Liver (tissue), 9 donors: ENCODE data around the gene NF1. TPM values are rescaled to one million over a fixed set of nuclear protein-coding genes. Genes with fewer than 3 reads are reported as not detected.

Source experiments
- DNase-seq: peaks from one replicate; pipeline ENCODE4 v3.0.0-alpha.2; 2017; ENCODE audit warnings: low spot score
- H3K27ac ChIP-seq, 2 donors: one replicate each; pipeline ENCODE4 v1.7.0; 2013; ENCODE audit warnings: inconsistent platforms in 2 of 2, low read length in 2 of 2, control low read depth in 1 of 2, low read depth in 1 of 2, mild to moderate bottlenecking in 1 of 2
- H3K27me3 ChIP-seq, 4 donors: one replicate each; pipeline versions ENCODE4 v1.6.1 to v1.7.0; 2013; ENCODE audit warnings: low read length in 3 of 4, inconsistent platforms in 1 of 4, mild to moderate bottlenecking in 1 of 4, moderate library complexity in 1 of 4; ENCODE audit not compliant: control insufficient read depth in 4 of 4, insufficient read depth in 4 of 4
- H3K36me3 ChIP-seq, 4 donors: one replicate each; pipeline versions ENCODE4 v1.6.1 to v1.7.0; 2013; ENCODE audit warnings: low read length in 3 of 4, mild to moderate bottlenecking in 3 of 4, low read depth in 1 of 4, moderate library complexity in 1 of 4; ENCODE audit not compliant: control insufficient read depth in 4 of 4, insufficient read depth in 3 of 4
- H3K4me1 ChIP-seq, 4 donors: one replicate each; pipeline versions ENCODE4 v1.6.1 to v1.7.0; 2013; ENCODE audit warnings: low read length in 3 of 4, mild to moderate bottlenecking in 3 of 4, moderate library complexity in 1 of 4; ENCODE audit not compliant: control insufficient read depth in 4 of 4, insufficient read depth in 4 of 4
- H3K4me3 ChIP-seq, 3 donors: one replicate each; pipeline versions ENCODE4 v1.6.1 to v1.7.0; 2013; ENCODE audit warnings: low read length in 3 of 3, control low read depth in 1 of 3, low read depth in 1 of 3, mild to moderate bottlenecking in 1 of 3
- H3K9ac ChIP-seq, 2 donors: one replicate each; pipeline ENCODE4 v1.7.0; 2013; ENCODE audit warnings: low read length in 2 of 2, mild to moderate bottlenecking in 2 of 2, moderate library complexity in 2 of 2, control low read depth in 1 of 2, low read depth in 1 of 2
- H3K9me3 ChIP-seq, 4 donors: one replicate each; pipeline versions ENCODE4 v1.6.1 to v1.7.0; 2013; ENCODE audit warnings: low read length in 3 of 4; ENCODE audit not compliant: control insufficient read depth in 4 of 4
- ATF3 ChIP-seq: IDR thresholded peaks from 2 replicates; pipeline ENCODE4 v1.6.1; 2016; ENCODE audit warnings: antibody characterized with exemption
- CTCF ChIP-seq: fragments of 150-350 bp; IDR thresholded peaks from 2 replicates; pipeline ENCODE4 v1.5.1; 2017; ENCODE audit warnings: improper control_type of control experiment, low read depth, low read length; ENCODE audit not compliant: missing input control
- EGR1 ChIP-seq, 2 donors: IDR thresholded peaks; 2 replicates each; pipeline ENCODE4 v1.6.1; 2016 to 2018; ENCODE audit warnings: antibody characterized with exemption in 2 of 2, low read depth in 2 of 2
- FOXA1 ChIP-seq: IDR thresholded peaks from 2 replicates; pipeline ENCODE4 v1.6.1; 2016; ENCODE audit warnings: antibody characterized with exemption
- FOXA2 ChIP-seq: IDR thresholded peaks from 2 replicates; pipeline ENCODE4 v1.6.1; 2016; ENCODE audit warnings: antibody characterized with exemption
- GABPA ChIP-seq, 2 donors: IDR thresholded peaks in 1 of 2; conservative IDR thresholded peaks in 1 of 2; 2 replicates each; pipeline ENCODE4 v1.6.1; 2016; ENCODE audit warnings: antibody characterized with exemption in 2 of 2, mild to moderate bottlenecking in 1 of 2, moderate library complexity in 1 of 2
- HNF4A ChIP-seq, 2 donors: conservative IDR thresholded peaks; 2 replicates each; pipeline ENCODE4 v1.6.1; 2016; ENCODE audit warnings: antibody characterized with exemption in 2 of 2, mild to moderate bottlenecking in 2 of 2
- HNF4G ChIP-seq: IDR thresholded peaks from 2 replicates; pipeline ENCODE4 v1.6.1; 2016; ENCODE audit warnings: antibody characterized with exemption
- NR2F2 ChIP-seq: IDR thresholded peaks from 2 replicates; pipeline ENCODE4 v1.6.1; 2016; ENCODE audit warnings: antibody characterized with exemption
- RXRA ChIP-seq, 2 donors: IDR thresholded peaks; 2 replicates each; pipeline ENCODE4 v1.6.1; 2017 to 2018; ENCODE audit warnings: antibody characterized with exemption in 2 of 2, mild to moderate bottlenecking in 1 of 2
- SP1 ChIP-seq: IDR thresholded peaks from 2 replicates; pipeline ENCODE4 v1.6.1; 2018; ENCODE audit warnings: antibody characterized with exemption, mild to moderate bottlenecking
- ZBTB33 ChIP-seq: IDR thresholded peaks from 2 replicates; pipeline ENCODE4 v1.6.1; 2016; ENCODE audit warnings: antibody characterized with exemption
- WGBS: extraction: QIAGEN DNeasy Blood & Tissue Kit; methylation state at CpG from one replicate; pipeline ENCODE4 v1.1.7; 2013; 5-methylcytosine and 5-hydroxymethylcytosine counted together
- polyA plus RNA-seq, 2 donors: library from polyadenylated mRNA; stranded (reverse) in 1 of 2; unstranded in 1 of 2; fragments of 200-250 nt in 1 of 2; fragments of >200 nt in 1 of 2; fragmentation: Nextera tagmentation in 1 of 2; extraction: Ambion mirVana in 1 of 2; gene quantifications; one replicate each; pipeline versions ENCODE4 v1.2.1 to v1.2.3, GENCODE V29; 2013 to 2015
- total RNA-seq, 2 donors: library from RNA; depleted of rRNA; stranded (reverse); fragments of >200 nt; gene quantifications; one replicate each; pipeline ENCODE4 v1.2.3, GENCODE V29; 2014
- TF ChIP-seq, protein P1 (sequence below): IDR thresholded peaks from 2 replicates; pipeline ENCODE4 v1.6.1; 2016; ENCODE audit warnings: antibody characterized with exemption, mild to moderate bottlenecking
- donor health status: healthy.
- donor health status: healthy.
- donor health status: healthy.
- donor health status: healthy.
- donor health status: healthy.

The NF1 gene
- total and polyA plus RNA-seq, 4 donors = 4.6 to 42.6 (median 13.5) TPM

GRCh38 chr17:31416503-31416923, 321.7 kb downstream of the NF1 start (continued):
- TF ChIP-seq CTCF = no peak
- TF ChIP-seq GABPA (IDR thresholded peaks at IDR 0.05 in 1 of 2, conservative IDR thresholded peaks at IDR 0.05 in 1 of 2) = no peak
- TF ChIP-seq NR2F2 = no peak
- no peak for TF ChIP-seq HNF4A (conservative IDR thresholded peaks at IDR 0.05)
- TF ChIP-seq FOXA2 = no peak
- no peak for TF ChIP-seq ZBTB33
- TF ChIP-seq RXRA (IDR thresholded peaks at IDR 0.05) = no peak
- TF ChIP-seq SP1 = no peak
- no peak for TF ChIP-seq EGR1 (IDR thresholded peaks at IDR 0.05; ENCODE audit: low read depth in 2 of 2)

- Histone ChIP-seq H3K9ac (no peak overlapping the region), H3K27ac (no peak overlapping the region), H3K9me3 (no peaks in the 10 kb centered on the region), H3K27me3 (no peaks in the 10 kb centered on the region), H3K4me1 (no peaks in the 10 kb centered on the region), H3K36me3 (no peaks in the 10 kb centered on the region), H3K4me3 (no peak overlapping the region)
- 87% methylated on average over 10 of the region's 10 CpGs for WGBS
- TF ChIP-seq ZBTB33 (no peak), FOXA2 (no peak), ATF3 (no peak), FOXA1 (no peak), HNF4G (no peak), HNF4A (conservative IDR thresholded peaks at IDR 0.05) (no peak), GABPA (IDR thresholded peaks at IDR 0.05 in 1 of 2, conservative IDR thresholded peaks at IDR 0.05 in 1 of 2) (no peak)
- TF ChIP-seq, protein P1, sequence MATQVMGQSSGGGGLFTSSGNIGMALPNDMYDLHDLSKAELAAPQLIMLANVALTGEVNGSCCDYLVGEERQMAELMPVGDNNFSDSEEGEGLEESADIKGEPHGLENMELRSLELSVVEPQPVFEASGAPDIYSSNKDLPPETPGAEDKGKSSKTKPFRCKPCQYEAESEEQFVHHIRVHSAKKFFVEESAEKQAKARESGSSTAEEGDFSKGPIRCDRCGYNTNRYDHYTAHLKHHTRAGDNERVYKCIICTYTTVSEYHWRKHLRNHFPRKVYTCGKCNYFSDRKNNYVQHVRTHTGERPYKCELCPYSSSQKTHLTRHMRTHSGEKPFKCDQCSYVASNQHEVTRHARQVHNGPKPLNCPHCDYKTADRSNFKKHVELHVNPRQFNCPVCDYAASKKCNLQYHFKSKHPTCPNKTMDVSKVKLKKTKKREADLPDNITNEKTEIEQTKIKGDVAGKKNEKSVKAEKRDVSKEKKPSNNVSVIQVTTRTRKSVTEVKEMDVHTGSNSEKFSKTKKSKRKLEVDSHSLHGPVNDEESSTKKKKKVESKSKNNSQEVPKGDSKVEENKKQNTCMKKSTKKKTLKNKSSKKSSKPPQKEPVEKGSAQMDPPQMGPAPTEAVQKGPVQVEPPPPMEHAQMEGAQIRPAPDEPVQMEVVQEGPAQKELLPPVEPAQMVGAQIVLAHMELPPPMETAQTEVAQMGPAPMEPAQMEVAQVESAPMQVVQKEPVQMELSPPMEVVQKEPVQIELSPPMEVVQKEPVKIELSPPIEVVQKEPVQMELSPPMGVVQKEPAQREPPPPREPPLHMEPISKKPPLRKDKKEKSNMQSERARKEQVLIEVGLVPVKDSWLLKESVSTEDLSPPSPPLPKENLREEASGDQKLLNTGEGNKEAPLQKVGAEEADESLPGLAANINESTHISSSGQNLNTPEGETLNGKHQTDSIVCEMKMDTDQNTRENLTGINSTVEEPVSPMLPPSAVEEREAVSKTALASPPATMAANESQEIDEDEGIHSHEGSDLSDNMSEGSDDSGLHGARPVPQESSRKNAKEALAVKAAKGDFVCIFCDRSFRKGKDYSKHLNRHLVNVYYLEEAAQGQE = no peak
- no peak for DNase-seq
Observed at GRCh38 chr17:31417051-31417792, 322.4 kb downstream of the NF1 start.
